ENCODE results near the gene BNIP1. TPM values are rescaled to one million over a fixed set of nuclear protein-coding genes. Genes with fewer than 3 reads are reported as not detected.

The BNIP1 gene
- total and polyA plus RNA-seq, 4 donors = 17.5 to 20.5 (median 19.6) TPM

DNA sequence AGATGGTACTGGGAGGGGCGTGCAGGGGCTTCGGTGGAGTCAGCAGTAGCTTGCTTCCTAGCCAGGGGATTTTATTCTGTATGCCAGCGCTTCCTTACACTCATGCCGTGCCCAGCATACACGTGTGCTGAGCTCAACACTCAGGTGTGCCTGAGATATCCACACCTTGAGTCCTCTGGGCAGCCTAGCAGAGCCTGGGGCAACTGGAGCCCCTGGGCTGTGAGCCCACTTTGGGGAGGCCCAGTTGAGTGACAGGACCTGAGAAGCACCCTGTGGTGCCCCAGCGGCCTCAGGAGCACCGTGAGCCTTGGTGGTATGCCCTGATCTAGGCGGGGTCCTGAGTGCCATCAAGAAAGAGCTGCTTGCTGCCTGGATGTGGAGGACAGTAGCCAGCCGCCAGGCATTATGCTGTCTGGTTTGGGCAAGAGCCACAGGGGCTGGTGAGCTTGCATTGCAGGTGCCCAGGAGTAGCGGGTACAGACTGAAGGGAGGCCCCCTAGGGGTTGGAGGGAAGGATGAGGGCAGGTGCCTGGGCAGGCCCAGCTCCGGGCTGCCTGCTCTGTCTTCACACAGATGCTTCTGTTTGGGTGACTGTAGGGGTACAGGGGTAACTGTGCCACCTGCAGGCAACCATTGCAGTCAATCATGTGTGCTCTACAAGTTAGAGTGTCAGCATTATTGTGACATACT lies 42.9 kb downstream of the BNIP1 start:
- no peak for DNase-seq (ENCODE audit: low read depth in 4 of 6, low spot score in 6 of 6)
- no peaks in the 10 kb centered on the region for H3K36me3 ChIP-seq (ENCODE audit: control insufficient read depth, insufficient read depth, low read length)

GRCh38 chr5:173188280-173188679 lies 43.9 kb downstream of the BNIP1 start:
- no peak for DNase-seq (ENCODE audit: low read depth in 4 of 6, low spot score in 6 of 6)
- Histone ChIP-seq H3K4me1 (ENCODE audit: control insufficient read depth, insufficient read depth, low read length) (no peaks in the 10 kb centered on the region), H3K36me3 (ENCODE audit: control insufficient read depth, insufficient read depth, low read length) (no peaks in the 10 kb centered on the region), H3K27ac (ENCODE audit: low read depth, low read length) (no peak overlapping the region), H3K27me3 (ENCODE audit: control insufficient read depth, insufficient read depth, low read length) (no peaks in the 10 kb centered on the region), H3K4me3 (ENCODE audit: low read depth, low read length) (no peak overlapping the region), H3K9me3 (ENCODE audit: control insufficient read depth, insufficient read depth, low read length) (no peaks in the 10 kb centered on the region)
- WGBS (ENCODE audit: insufficient coverage) = 78% methylated on average over 1 of the region's 2 CpGs

More for the DNA sequence above, 42.9 kb downstream of the BNIP1 start:
- Histone ChIP-seq H3K27me3 (ENCODE audit: control insufficient read depth, insufficient read depth, low read length) (no peaks in the 10 kb centered on the region), H3K4me3 (ENCODE audit: low read depth, low read length) (no peak overlapping the region), H3K4me1 (ENCODE audit: control insufficient read depth, insufficient read depth, low read length) (no peaks in the 10 kb centered on the region), H3K27ac (ENCODE audit: low read depth, low read length) (no peak overlapping the region), H3K9me3 (ENCODE audit: control insufficient read depth, insufficient read depth, low read length) (no peaks in the 10 kb centered on the region)
- WGBS (ENCODE audit: insufficient coverage) = 71% methylated on average over 11 of the region's 11 CpGs

- 88% methylated on average over 1 of the region's 4 CpGs for WGBS (ENCODE audit: insufficient coverage)
- H3K4me1 ChIP-seq (ENCODE audit: control insufficient read depth, insufficient read depth, low read length) = no peaks in the 10 kb centered on the region
- no peak overlapping the region for H3K27ac ChIP-seq (ENCODE audit: low read depth, low read length)
Observed at GRCh38 chr5:173191015-173191414, 46.7 kb downstream of the BNIP1 start.

DNA sequence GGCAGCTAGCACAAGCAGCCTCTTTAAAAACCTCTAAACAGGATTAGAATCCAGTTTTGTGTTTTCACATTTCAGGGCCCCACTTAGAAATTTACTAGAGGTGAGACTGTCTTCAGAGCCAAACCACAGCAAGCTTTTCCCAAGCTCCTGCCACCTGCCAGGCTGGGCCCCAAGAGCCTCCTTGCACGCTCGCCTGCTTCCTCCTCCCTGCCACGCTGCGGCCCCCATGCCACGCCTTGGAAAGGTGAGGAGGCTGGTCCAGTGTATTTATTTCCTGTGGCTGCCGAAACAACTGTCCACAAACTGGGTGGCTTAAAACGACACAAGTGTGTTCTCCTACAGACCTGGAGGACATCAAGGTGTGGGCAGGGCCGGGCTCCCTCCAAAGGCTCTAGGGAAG lies 47.2 kb downstream of the BNIP1 start:
- no peak overlapping the region for H3K4me3 ChIP-seq (ENCODE audit: low read depth, low read length)
- WGBS (ENCODE audit: insufficient coverage) = 93% methylated on average over 8 of the region's 8 CpGs
- no peaks in the 10 kb centered on the region for H3K36me3 ChIP-seq (ENCODE audit: control insufficient read depth, insufficient read depth, low read length)
- no peak overlapping the region for H3K27ac ChIP-seq (ENCODE audit: low read depth, low read length)
- no peak for DNase-seq (ENCODE audit: low read depth in 4 of 6, low spot score in 6 of 6)
- no peaks in the 10 kb centered on the region for H3K9me3 ChIP-seq (ENCODE audit: control insufficient read depth, insufficient read depth, low read length)
- no peaks in the 10 kb centered on the region for H3K27me3 ChIP-seq (ENCODE audit: control insufficient read depth, insufficient read depth, low read length)
- H3K4me1 ChIP-seq (ENCODE audit: control insufficient read depth, insufficient read depth, low read length) = no peaks in the 10 kb centered on the region

More at GRCh38 chr5:173191015-173191414, 46.7 kb downstream of the BNIP1 start:
- no peaks in the 10 kb centered on the region for H3K27me3 ChIP-seq (ENCODE audit: control insufficient read depth, insufficient read depth, low read length)
- no peak for DNase-seq (ENCODE audit: low read depth in 4 of 6, low spot score in 6 of 6)
- no peak overlapping the region for H3K4me3 ChIP-seq (ENCODE audit: low read depth, low read length)
- H3K36me3 ChIP-seq (ENCODE audit: control insufficient read depth, insufficient read depth, low read length) = no peaks in the 10 kb centered on the region
- H3K9me3 ChIP-seq (ENCODE audit: control insufficient read depth, insufficient read depth, low read length) = no peaks in the 10 kb centered on the region

GRCh38 chr5:173192561-173192960 lies 48.2 kb downstream of the BNIP1 start:
- H3K27ac ChIP-seq (ENCODE audit: low read depth, low read length) = no peak overlapping the region
- no peak overlapping the region for H3K4me3 ChIP-seq (ENCODE audit: low read depth, low read length)
- no peaks in the 10 kb centered on the region for H3K9me3 ChIP-seq (ENCODE audit: control insufficient read depth, insufficient read depth, low read length)
- H3K4me1 ChIP-seq (ENCODE audit: control insufficient read depth, insufficient read depth, low read length) = no peaks in the 10 kb centered on the region
- 75% methylated on average over 7 of the region's 7 CpGs for WGBS (ENCODE audit: insufficient coverage)
- no peak for DNase-seq (ENCODE audit: low read depth in 4 of 6, low spot score in 6 of 6)
- no peaks in the 10 kb centered on the region for H3K27me3 ChIP-seq (ENCODE audit: control insufficient read depth, insufficient read depth, low read length)
- H3K36me3 ChIP-seq (ENCODE audit: control insufficient read depth, insufficient read depth, low read length) = no peaks in the 10 kb centered on the region

- WGBS (ENCODE audit: insufficient coverage) = 80% methylated on average over 23 of the region's 23 CpGs
- Histone ChIP-seq H3K27ac (ENCODE audit: low read depth, low read length) (no peak overlapping the region), H3K9me3 (ENCODE audit: control insufficient read depth, insufficient read depth, low read length) (no peaks in the 10 kb centered on the region), H3K27me3 (ENCODE audit: control insufficient read depth, insufficient read depth, low read length) (no peaks in the 10 kb centered on the region), H3K4me3 (ENCODE audit: low read depth, low read length) (no peak overlapping the region), H3K36me3 (ENCODE audit: control insufficient read depth, insufficient read depth, low read length) (no peaks in the 10 kb centered on the region), H3K4me1 (ENCODE audit: control insufficient read depth, insufficient read depth, low read length) (no peaks in the 10 kb centered on the region)
- DNase-seq (ENCODE audit: low read depth in 4 of 6, low spot score in 6 of 6) = no peak
Observed at GRCh38 chr5:173196133-173196952, 52.0 kb downstream of the BNIP1 start.

DNA sequence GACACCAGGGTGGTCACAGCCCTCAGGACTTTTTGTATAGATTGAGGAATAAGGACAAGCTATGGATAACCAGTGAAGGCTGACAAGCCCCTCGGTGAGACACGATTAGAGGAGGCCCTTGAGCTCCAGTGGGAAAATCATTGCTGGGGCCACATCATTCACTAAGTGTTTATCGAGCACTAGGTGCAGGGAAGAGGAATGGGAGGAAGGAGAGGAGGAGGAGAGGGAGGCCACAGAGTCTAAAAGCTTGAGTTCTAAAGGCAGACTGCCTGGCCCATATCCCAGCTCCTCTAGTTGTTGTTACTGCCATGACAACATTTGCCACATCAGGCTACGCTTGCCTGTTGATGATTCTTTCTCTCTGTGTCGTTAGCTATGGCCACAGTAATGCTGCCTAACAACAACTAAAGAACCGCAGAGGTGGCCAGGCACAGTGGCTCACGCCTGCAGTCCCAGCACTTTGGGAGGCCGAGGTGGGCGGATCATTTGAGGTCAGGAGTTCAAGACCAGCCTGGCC lies 53.1 kb downstream of the BNIP1 start:
- Histone ChIP-seq H3K4me3 (ENCODE audit: low read depth, low read length) (no peak overlapping the region), H3K36me3 (ENCODE audit: control insufficient read depth, insufficient read depth, low read length) (no peaks in the 10 kb centered on the region), H3K9me3 (ENCODE audit: control insufficient read depth, insufficient read depth, low read length) (no peaks in the 10 kb centered on the region), H3K27ac (ENCODE audit: low read depth, low read length) (no peak overlapping the region), H3K27me3 (ENCODE audit: control insufficient read depth, insufficient read depth, low read length) (peaks cover 3% of the 10 kb centered on the region), H3K4me1 (ENCODE audit: control insufficient read depth, insufficient read depth, low read length) (no peaks in the 10 kb centered on the region)
- no peak for DNase-seq (ENCODE audit: low read depth in 4 of 6, low spot score in 6 of 6)
- WGBS (ENCODE audit: insufficient coverage) = 84% methylated on average over 7 of the region's 9 CpGs

- WGBS (ENCODE audit: insufficient coverage) = 73% methylated on average over 2 of the region's 7 CpGs
- Histone ChIP-seq H3K4me1 (ENCODE audit: control insufficient read depth, insufficient read depth, low read length) (no peaks in the 10 kb centered on the region), H3K9me3 (ENCODE audit: control insufficient read depth, insufficient read depth, low read length) (no peaks in the 10 kb centered on the region), H3K36me3 (ENCODE audit: control insufficient read depth, insufficient read depth, low read length) (no peaks in the 10 kb centered on the region), H3K27ac (ENCODE audit: low read depth, low read length) (no peak overlapping the region), H3K4me3 (ENCODE audit: low read depth, low read length) (no peak overlapping the region), H3K27me3 (ENCODE audit: control insufficient read depth, insufficient read depth, low read length) (peaks cover 9% of the 10 kb centered on the region)
- DNase-seq (ENCODE audit: low read depth in 4 of 6, low spot score in 6 of 6) = no peak
Observed at GRCh38 chr5:173198049-173198448, 53.7 kb downstream of the BNIP1 start.

- H3K4me1 ChIP-seq (ENCODE audit: control insufficient read depth, insufficient read depth, low read length) = no peaks in the 10 kb centered on the region
Observed at GRCh38 chr5:173200356-173200755, 56.0 kb downstream of the BNIP1 start.

More at GRCh38 chr5:173200356-173200755, 56.0 kb downstream of the BNIP1 start:
- no peak for DNase-seq (ENCODE audit: low read depth in 4 of 6, low spot score in 6 of 6)
- H3K27ac ChIP-seq (ENCODE audit: low read depth, low read length) = no peak overlapping the region
- H3K36me3 ChIP-seq (ENCODE audit: control insufficient read depth, insufficient read depth, low read length) = no peaks in the 10 kb centered on the region
- peaks cover 11% of the 10 kb centered on the region for H3K27me3 ChIP-seq (ENCODE audit: control insufficient read depth, insufficient read depth, low read length)
- no peak overlapping the region for H3K4me3 ChIP-seq (ENCODE audit: low read depth, low read length)
- H3K9me3 ChIP-seq (ENCODE audit: control insufficient read depth, insufficient read depth, low read length) = no peaks in the 10 kb centered on the region

Measured in spinal cord (tissue), 10 donors.